ENCODE results near the gene TTYH1.
"Not testable (repeated sequence)": the region's sequence is repeated elsewhere in the genome, so short reads cannot be mapped to it uniquely, and the experiment has no call there.

The TTYH1 gene

GRCh38 chr19:54436031-54436523, 20.8 kb downstream of the TTYH1 start:
- Histone ChIP-seq H3K36me3 (ENCODE audit: insufficient read depth, low read length) (no peaks in the 10 kb centered on the region), H3K27ac (no peak overlapping the region), H3K9ac (ENCODE audit: insufficient read length) (no peak overlapping the region), H3K9me3 (ENCODE audit: low read depth, low read length) (no peaks in the 10 kb centered on the region), H3K4me3 (no peak overlapping the region)
- no peak for DNase-seq (ENCODE audit: low read depth, low spot score)
- TF ChIP-seq FOXP2 (optimal IDR thresholded peaks at IDR 0.05; ENCODE audit: control extremely low read depth, extremely low read length, insufficient read depth) (no peak), POLR2AphosphoS5 (IDR thresholded peaks at IDR 0.05; ENCODE audit: borderline replicate concordance, low read depth, low read length) (no peak; the same call in 1 of the 2 replicates), EZH2 (IDR thresholded peaks at IDR 0.05) (no peak)

DNA sequence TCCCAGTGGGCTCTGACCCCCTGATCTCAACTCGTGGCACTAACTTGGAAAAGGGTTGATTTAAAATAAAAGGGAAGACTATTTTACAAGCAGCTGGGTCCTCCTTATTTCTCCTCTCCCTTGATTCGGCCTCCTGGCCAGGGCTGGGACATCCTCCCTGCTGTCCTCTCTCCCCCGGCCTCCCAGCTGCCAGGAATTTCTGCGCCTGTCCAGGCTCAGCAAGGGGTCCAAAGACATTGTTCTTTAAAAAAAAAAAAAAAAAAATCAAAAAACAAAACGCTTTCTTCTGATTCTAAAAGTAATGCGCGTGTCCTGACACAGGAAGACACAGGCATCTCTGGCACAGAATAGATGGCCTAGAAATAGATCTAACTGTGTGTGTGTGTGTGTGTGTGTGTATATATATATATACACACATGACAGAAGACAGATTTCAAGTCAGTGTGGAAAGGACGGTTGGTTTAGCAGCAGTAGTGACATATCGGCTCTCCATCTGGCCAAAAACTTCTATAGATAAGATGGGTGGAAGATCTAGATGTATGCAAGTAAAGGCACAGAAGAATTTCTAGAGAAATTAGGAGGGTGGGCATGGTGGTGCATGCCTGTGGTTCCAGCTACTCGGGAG, 21.5 kb downstream of the TTYH1 start:
- H3K9ac ChIP-seq (ENCODE audit: insufficient read length): no peak overlapping the region
- no peak for DNase-seq (ENCODE audit: low read depth, low spot score)
- no peak overlapping the region for H3K27ac ChIP-seq
- H3K36me3 ChIP-seq (ENCODE audit: insufficient read depth, low read length): no peaks in the 10 kb centered on the region
- no peak overlapping the region for H3K4me3 ChIP-seq
- no peaks in the 10 kb centered on the region for H3K9me3 ChIP-seq (ENCODE audit: low read depth, low read length)
- TF ChIP-seq FOXP2 (optimal IDR thresholded peaks at IDR 0.05; ENCODE audit: control extremely low read depth, extremely low read length, insufficient read depth): no peak
- no peak for TF ChIP-seq EZH2 (IDR thresholded peaks at IDR 0.05)
- TF ChIP-seq POLR2AphosphoS5 (IDR thresholded peaks at IDR 0.05; ENCODE audit: borderline replicate concordance, low read depth, low read length): no peak

- Histone ChIP-seq H3K4me3 (no peak overlapping the region), H3K27ac (no peak overlapping the region), H3K36me3 (ENCODE audit: insufficient read depth, low read length) (peaks cover 3% of the 10 kb centered on the region; the same call in 1 of the 2 replicates), H3K9ac (ENCODE audit: insufficient read length) (no peak overlapping the region), H3K9me3 (ENCODE audit: low read depth, low read length) (no peaks in the 10 kb centered on the region)
- no peak for DNase-seq (ENCODE audit: low read depth, low spot score)
- TF ChIP-seq FOXP2 (optimal IDR thresholded peaks at IDR 0.05; ENCODE audit: control extremely low read depth, extremely low read length, insufficient read depth): no peak
- TF ChIP-seq EZH2 (IDR thresholded peaks at IDR 0.05): no peak
- no peak; the same call in 1 of the 2 replicates for TF ChIP-seq POLR2AphosphoS5 (IDR thresholded peaks at IDR 0.05; ENCODE audit: borderline replicate concordance, low read depth, low read length)
These were observed 24.0 kb downstream of the TTYH1 start for GRCh38 chr19:54439174-54439851.

GRCh38 chr19:54440641-54441040, 25.4 kb downstream of the TTYH1 start:
- Histone ChIP-seq H3K4me3 (no peak overlapping the region), H3K9ac (ENCODE audit: insufficient read length) (no peak overlapping the region), H3K9me3 (ENCODE audit: low read depth, low read length) (no peaks in the 10 kb centered on the region), H3K27ac (no peak overlapping the region), H3K36me3 (ENCODE audit: insufficient read depth, low read length) (peaks cover 10% of the 10 kb centered on the region)
- no peak for DNase-seq (ENCODE audit: low read depth, low spot score)
- TF ChIP-seq POLR2AphosphoS5 (IDR thresholded peaks at IDR 0.05; ENCODE audit: borderline replicate concordance, low read depth, low read length): no peak
- no peak for TF ChIP-seq EZH2 (IDR thresholded peaks at IDR 0.05)
- no peak for TF ChIP-seq FOXP2 (optimal IDR thresholded peaks at IDR 0.05; ENCODE audit: control extremely low read depth, extremely low read length, insufficient read depth)

GRCh38 chr19:54444737-54445136, 29.5 kb downstream of the TTYH1 start:
- no peak for DNase-seq (ENCODE audit: low read depth, low spot score)
- H3K9ac ChIP-seq (ENCODE audit: insufficient read length): no peak overlapping the region

GRCh38 chr19:54446349-54446748, 31.1 kb downstream of the TTYH1 start:
- not testable (repeated sequence) for H3K4me3 ChIP-seq; H3K27ac ChIP-seq; DNase-seq (ENCODE audit: low read depth, low spot score); H3K9me3 ChIP-seq (ENCODE audit: low read depth, low read length); H3K9ac ChIP-seq (ENCODE audit: insufficient read length)
- peaks cover 20% of the 10 kb centered on the region for H3K36me3 ChIP-seq (ENCODE audit: insufficient read depth, low read length)

More at GRCh38 chr19:54444737-54445136, 29.5 kb downstream of the TTYH1 start:
- TF ChIP-seq FOXP2 (optimal IDR thresholded peaks at IDR 0.05; ENCODE audit: control extremely low read depth, extremely low read length, insufficient read depth) (no peak), POLR2AphosphoS5 (IDR thresholded peaks at IDR 0.05; ENCODE audit: borderline replicate concordance, low read depth, low read length) (no peak), EZH2 (IDR thresholded peaks at IDR 0.05) (no peak)
- H3K9me3 ChIP-seq (ENCODE audit: low read depth, low read length): no peaks in the 10 kb centered on the region
- H3K36me3 ChIP-seq (ENCODE audit: insufficient read depth, low read length): peaks cover 14% of the 10 kb centered on the region
- no peak overlapping the region for H3K27ac ChIP-seq
- H3K4me3 ChIP-seq: no peak overlapping the region

DNA sequence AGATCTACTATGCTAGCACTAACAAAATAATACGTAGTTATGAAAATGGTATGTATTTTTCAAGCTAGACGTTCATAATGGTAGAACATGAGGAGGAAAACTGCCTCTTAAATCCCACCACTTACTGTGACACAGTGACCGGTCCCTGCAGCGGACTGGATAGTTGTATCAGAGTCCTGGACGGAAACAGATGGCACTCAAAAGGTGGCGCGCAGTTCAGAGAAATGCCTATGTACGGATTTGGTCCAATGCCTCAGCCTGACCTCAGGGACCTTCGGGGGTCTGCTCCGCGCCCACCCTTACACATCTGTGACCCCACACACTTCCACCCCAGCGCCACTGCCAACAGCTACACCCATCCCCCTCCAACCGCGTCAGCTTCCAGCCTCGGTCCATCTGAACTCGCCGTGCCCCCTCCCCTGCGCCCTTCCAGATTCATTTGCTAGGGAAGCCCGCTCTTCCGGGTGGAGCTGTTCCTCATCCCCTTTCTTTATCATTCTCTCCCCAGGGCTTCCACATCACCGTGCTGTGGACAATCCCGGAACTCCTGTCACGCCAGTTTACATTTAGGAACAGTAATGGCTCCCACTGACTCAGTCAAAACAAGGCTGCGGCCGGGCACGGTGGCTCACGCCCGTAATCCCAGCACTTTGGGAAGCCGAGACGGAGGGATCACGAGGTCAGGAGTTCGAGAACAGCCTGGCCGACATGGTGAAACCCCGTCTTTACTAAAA, 32.9 kb downstream of the TTYH1 start:
- peak overlapping the region; percentile 88 for H3K27ac ChIP-seq
- no peak for TF ChIP-seq FOXP2 (optimal IDR thresholded peaks at IDR 0.05; ENCODE audit: control extremely low read depth, extremely low read length, insufficient read depth)
- H3K9ac ChIP-seq (ENCODE audit: insufficient read length): peak overlapping the region; percentile 90
- H3K4me3 ChIP-seq: peak overlapping the region; percentile 85
- peaks cover 36% of the 10 kb centered on the region for H3K36me3 ChIP-seq (ENCODE audit: insufficient read depth, low read length)
- no peaks in the 10 kb centered on the region for H3K9me3 ChIP-seq (ENCODE audit: low read depth, low read length)
- DNase-seq (ENCODE audit: low read depth, low spot score): no peak
